Measurements from ENCODE around the gene DTX1.

DNA sequence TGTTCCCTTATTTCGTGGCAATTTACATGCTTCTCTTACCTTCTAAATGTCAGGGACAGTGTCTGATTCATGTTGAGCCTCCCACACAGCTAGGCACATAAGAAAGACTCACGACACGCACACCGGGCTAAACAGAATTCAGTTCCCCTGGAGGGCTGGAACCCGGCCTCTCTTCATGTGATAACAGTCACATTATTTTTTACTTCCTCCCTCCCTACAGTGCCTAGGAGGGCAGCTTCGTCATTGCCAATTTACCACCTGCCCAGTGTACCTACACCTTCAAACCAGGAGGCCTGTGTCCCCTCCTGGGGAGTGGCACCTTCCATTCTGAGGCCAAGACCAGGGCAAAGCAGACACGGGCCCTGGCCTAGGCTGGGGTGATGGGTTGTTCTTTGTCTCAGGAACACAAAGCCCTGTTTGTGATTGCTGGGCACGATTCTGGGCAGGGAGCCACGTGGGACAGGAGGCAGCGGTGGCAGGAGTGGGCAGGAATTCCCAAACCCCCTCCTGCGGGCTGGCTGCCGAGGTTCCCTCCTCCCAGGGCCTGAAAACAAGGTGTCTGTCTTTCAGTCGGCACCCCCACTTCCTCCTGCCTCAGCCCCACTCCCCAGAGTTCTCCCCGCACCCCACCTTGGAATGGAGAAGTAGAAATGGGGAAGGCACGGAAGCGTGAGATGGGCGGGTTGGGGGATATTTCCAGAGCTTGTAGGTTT, 85.8 kb downstream of the DTX1 start:
- TF ChIP-seq GATA3 (IDR thresholded peaks at IDR 0.05; ENCODE audit: low read depth, low read length): no peak
- no peak for TF ChIP-seq GATA2 (IDR thresholded peaks at IDR 0.05; ENCODE audit: low read depth, low read length)

Data from SH-SY5Y (cell line).